ENCODE results near the gene NFE2L2.
"Not testable (repeated sequence)": the region's sequence is repeated elsewhere in the genome, so short reads cannot be mapped to it uniquely, and the experiment has no call there.

NFE2L2 gene

DNA sequence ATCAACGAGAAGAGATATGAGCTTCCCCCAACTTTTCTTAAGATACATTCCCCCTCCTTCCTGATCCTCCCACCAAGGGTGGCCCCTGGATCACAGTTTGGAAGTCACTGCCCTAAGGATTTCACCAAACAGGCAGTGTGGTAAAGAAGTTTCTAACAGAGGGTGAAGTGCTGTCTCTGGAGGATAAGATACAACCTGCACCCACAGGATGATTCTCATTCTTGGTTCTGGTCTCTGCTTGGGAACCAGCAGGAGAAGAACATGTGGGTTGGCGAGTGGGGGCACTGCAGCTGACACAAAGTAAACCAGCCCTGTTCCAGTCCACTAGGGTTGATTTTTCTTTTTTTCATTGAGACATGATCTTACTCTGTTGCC, 9.3 kb downstream of the NFE2L2 start:
- no peak for DNase-seq

DNA sequence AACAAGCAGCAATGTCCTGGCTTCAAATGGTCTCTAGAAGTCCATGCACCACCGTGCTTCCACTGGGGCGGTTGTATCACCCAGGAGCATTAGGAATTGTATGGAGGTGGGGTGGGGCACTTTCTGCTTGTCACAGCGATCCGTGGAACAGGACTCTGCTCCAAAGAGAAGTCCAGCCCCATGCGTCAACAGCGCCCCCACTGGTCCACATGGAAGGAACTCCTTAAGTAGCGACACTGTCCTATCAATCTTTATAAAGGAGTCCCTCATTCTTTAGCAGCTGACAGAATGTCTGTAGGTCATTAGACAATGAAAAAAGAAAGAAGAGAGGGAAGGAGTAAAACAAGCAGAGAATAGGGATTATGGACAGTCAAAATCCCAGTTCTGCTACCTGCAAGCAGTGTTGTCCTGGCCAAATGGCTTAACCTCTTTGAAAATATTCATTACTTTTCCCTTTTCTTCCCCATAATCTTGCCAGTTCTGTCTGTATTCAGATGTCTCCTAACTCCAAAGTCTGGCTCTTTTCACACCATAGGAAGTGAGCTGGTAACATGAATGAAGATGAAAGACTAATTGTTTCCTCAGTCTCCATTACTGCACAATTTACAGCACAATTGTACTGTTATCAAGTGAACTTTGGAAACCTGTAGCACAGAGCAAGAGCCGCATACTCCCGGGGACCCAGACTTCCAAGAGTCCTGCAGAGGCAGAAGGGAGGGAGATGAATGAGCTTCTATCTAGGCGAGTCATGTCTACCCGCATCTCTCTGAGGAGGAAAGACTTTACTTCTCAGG, 9.9 kb downstream of the NFE2L2 start:
- DNase-seq: peak in 1 of 2 experiments; percentile 28

DNA sequence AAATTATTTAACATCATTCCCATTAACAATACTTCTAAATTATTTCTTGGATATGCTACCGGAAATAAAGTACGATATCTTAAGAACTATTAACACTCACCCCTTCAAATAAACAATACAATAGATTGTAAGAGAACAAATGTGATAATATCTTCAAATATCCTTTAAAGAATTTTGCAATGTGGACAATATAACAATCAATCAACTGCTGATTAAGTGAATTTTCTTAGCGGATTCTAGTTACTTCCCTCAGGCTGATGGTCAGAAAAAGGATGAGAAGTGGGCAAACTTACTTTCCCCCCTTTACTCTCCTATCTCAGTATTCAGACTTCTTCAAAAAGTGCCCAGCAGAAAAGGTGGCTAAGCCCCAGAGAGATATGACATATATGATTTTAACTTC, 10.8 kb downstream of the NFE2L2 start:
- DNase-seq: no peak

DNA sequence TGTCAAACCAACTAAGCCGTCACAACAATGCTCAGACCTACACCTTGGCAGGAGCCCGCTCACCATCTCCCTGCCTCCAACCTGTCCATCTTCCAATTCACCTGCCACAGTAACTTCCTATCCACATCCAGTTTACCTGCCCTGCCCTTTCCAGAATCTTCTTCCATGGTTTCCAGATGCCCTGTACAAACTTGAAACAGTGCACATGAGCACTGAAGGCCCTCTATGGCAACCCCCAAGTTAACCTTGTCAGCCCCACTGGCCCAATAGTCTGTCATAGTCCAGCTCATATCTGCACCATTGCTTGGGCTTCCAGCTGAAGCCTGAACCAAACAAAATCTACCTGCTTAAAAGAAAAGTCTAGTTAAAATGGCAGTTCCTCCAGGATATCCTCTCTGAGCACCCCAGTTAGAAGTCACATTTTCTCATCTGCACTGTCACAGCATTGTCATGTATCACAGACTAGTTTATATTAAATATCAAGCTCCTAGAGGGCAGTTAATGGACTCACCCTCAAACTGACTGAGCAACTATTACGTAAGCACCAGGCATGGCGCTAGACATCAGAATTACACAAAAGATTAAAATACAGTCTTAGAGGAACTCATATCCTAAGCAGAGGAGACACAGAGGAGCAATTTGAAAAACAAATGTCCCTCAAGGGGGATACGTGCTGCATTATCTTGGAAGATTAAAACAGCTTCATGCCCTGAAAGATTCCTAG, 11.6 kb downstream of the NFE2L2 start:
- no peak for DNase-seq

DNA sequence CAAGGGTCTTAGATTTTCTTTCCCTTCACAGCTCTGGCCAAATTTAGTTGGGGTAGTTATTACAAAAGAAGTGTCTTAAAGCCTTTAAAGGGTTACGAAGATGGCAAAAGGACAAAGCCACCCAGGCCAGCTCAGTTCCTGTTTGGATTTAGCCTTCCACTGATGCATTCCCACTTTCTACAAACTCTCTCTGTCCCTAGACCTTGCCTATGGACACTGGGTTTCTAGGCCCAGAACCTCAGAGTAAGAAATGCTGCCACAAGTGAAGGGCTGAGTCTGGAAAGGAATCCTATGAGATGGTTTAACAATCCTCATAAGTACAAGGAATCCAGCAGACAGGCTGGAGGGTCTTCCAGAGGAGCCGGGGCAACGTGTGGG, 13.4 kb downstream of the NFE2L2 start:
- DNase-seq: no peak

DNA sequence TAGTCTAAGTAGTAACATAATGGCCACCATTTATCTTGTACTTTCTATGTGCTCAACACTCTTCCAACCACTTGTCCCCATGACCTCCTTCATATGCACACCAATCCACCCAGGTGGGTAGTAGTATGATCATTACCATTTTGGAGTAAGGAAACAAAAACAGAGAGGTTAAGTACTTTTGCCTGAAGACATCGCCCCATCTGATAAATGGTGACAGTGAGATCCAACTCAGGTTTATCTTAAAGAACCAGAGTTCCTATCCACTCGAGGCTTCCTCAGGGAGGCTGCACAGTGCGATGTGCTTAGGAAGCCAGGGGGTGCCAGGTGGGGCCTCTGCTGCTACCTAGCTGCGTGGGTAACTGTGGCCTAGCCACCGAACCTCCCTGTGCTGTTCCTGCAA, 14.1 kb downstream of the NFE2L2 start:
- DNase-seq: no peak

DNA sequence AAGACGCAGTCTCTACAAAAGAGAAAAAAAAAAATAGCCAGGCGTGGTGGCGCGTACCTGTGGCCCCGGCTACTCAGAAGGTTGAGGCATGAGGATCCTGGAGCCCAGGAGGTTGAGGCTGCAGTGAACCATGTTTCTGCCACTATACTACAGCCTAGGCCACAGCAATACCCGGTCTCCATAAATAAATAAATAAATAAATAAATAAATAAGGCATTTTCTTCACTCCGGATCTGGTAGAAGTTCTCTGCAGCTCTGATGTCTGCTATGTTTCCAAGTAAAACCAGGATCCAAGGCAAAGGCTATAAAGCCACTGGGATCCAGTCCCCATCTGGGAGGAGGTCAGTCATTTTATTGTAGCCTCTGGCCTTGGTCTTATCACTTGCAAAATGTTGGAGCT, 15.5 kb downstream of the NFE2L2 start:
- no peak for DNase-seq

DNA sequence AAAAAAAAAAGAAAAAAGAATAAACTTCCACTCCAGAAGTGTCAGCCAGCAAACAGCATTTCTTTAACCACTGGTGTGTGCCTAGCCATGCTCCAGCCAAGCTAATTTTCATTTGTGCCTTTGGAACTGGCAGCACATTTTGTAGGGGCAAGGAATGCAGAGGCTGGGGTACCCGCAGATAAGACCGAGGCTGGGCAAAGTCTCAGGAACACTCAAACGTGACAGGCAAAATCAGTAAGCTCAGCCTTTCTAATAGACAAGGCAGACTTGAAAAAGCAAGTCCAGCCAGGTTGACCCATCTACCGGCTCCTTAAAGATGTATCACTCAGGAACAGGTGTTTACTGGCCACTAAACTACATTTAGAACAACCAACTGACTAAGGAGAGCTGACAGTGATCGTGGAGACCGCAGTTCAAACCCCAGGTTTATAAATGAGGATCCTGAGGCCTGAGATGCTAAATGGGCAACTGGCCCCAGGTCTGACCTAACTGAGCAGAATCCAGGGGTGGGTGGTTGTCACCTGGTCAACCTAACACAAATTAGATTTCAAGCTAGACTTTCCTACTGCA, 16.7 kb downstream of the NFE2L2 start:
- DNase-seq: no peak

DNA sequence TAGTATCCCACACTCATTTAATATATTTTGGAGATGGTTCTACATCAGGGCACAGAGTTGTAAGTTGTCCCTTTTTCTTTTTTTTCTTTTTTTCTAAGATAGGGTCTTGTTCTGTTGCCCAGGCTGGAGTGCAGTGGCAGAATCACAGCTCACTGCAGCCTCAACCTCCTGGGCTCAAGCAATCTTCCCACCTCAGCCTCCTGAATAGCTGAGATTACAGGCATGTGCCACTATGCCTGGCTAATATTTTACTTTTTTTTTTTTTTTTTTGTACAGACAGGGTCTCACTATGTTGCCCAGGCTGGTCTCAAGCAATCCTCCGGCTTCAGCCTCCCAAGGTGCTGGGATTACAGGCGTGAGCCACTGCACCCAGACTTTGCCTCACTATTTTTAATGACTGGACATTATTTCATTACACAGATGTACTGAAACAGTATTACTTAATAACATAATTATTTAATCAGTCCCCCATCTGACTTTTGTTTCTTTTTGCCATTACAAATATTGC, 17.9 kb downstream of the NFE2L2 start:
- DNase-seq: not testable (repeated sequence)

DNA sequence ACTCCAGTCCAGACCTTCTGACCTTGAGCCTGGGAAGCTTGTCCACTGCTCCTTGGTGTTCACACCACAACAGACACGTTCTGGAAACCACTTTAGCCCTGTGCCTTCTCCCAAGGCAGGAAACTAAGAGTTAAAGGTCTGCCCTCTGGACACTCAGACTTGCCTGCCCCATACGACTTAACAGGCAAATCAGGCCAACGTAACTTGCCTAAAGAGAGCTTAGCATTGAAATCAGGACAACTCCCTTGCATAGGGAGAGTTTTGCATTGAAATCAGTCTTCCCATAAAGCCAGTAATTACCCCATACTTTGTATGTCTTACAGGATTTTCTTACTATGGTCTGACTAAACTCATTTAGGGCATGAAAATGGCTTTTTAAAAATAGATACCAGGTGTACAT, 18.5 kb downstream of the NFE2L2 start:
- DNase-seq: no peak

DNA sequence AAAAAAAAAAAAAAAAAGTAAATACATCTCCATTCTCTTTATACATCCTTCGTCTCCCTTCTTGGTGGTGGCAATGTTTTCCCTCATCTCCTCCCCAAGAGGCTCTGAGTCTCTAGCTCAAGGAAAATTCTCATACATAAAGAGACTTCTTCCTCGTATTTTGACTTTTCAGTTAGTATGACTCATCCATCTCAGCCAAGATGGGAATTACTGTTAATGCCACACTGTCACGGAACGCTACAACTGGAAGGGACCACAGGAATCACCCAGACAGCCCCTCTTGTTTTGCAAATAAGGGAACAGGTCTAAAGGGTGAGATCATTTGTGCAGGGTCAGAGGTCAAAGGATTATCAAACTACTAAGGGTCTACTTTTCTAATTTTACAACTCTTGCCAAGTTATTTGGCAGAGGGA, 19.5 kb downstream of the NFE2L2 start:
- no peak for DNase-seq

DNA sequence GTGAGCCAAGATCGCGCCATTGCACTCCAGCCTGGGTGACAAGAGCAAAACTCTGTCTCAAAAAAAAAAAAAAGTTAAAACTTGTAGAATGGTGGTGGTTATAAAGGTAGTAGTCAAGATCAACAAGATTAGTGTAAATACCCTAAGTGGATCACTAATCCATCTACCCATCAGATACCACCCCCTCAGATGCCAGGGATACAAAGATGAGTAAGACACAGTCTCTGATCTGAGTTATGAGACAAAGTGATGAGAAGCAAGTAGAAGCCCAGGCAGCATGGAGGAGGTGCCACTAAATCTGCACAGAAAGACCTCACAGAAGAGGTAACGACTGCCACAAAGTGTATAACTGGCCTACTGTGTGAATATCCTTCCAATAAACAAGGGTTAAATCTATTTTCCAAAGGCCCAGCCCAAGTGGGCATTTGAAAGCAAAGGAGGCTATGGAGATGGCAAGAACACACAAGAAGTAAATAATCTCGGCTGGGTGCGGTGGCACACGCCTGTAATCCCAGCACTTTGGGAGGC, 20.2 kb downstream of the NFE2L2 start:
- DNase-seq: no peak

DNA sequence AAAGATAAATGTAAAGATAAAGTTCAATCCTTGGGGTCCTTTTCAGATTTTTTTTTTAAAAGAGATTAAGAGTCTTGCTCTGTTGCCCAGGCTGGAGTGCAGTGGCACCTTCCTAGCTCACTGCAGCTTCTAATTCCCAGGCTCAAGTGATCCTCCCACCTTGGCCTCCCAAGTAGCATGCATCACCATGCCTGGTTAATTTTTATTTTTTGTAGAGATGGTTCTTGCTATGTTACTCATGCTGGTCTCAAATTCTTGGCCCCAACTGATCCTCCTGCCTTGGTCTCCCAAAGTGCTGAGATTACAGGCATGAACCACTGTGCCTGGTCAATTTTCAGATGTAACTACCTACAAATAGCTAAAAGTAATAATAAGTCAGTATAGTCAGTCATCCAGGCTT, 21.1 kb downstream of the NFE2L2 start:
- DNase-seq: no peak

DNA sequence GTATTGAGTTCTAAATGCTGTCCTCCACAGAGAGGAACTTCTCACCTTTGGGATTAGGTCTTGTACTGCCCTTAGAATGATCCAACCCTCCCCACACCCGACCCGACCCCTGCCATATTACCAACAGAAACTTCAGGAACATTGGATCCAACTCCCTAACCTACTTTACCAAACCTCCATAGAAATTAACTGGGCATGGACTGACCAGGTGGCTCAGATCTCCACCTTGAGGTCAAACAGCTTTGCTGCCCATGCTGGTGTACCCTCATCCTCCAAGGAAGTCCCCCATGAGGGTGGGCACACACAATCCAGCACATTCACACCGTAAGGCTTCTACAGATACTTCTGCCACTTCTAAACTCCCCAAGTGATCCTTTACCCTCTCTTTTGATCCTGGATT, 21.5 kb downstream of the NFE2L2 start:
- DNase-seq: no peak

DNA sequence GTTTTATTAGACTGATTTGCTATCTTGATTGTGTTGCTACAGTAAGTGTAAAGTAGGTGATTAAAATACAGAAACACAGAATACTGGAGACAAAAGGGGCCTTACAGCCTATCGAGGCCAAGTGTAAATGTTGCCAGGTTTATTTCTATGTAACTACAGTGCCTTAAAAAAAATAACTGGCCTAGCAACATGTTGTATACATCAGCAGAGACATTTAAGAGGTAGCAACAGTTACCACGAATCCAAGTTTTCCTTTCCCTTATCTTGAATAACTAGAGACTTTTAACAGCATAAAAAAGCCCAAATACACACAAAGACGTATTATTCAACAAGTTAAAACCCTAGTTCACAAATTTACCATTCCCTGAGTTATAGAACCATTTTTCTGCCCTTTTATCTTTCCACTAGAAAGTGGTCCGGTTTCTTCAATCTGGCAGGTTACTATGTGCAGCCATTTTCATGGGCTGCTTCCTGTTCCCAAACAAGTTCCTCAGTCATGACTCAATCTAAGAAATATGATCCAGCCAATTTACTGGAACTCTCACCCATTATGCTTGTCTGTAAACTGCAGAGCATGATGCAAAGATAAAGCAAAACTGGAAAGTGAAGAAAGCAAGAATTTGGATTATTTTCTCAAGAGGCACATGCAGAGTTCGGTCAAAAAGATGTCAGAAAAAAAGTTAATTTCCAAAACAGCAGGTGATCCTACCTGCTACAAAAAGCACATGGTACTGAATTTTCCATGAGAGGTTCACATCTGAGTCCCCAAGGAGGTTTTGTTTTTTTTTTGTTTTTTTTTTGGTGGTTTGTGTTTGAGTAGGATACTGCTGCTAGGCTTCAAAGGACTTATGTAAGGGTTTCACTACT, 22.2 kb downstream of the NFE2L2 start:
- no peak for DNase-seq

DNA sequence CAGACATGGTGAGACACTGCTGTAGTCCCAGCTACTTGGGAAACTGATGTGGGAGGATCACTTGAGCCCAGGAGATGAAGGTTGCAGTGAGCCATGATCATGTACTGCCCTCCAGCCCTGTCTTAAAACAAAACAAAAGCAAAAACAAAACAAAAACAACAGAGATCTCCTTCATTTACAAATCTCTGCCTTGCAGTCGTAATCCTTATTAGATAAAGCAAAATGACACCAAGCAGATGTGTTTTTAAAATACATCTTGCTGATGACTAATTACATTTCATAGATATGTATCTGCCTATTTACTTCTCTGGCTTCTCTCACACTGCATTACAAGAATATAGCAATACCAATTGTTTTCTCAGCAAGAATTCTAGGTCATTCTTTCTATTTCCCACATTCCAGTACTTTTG, 22.8 kb downstream of the NFE2L2 start:
- DNase-seq: no peak

DNA sequence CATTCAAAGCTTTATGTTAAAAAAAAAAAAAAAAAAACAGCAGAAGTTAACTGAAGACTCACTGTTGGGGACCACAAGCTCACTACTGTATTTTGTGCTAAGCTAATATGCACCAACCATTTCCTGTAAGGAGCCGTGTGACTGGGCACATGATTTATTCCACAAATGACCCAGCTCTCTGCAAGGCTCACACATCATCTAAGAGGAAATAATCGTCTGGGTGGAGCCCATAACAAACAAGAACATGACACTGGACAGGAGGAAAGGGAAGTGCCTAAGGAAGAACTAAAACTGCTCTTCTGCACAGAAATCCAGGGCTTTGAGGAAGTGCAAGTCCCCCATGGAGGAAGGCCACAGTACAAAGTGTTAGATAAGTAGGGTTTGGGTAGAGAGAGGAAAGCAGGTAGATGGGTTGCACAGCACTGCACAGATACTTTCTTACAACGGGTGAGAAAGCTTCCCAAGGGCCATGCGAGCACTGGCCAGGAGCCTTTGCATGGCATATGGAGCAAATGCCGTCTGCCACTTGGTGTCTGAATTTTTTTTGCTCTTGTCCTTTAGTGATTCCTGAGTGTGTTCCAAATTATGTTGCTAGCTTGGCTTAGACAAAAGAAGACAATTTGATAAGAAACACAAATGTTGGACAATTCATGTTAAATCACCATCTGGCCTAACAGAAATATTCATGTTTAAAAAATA, 24.4 kb downstream of the NFE2L2 start:
- DNase-seq: no peak

DNA sequence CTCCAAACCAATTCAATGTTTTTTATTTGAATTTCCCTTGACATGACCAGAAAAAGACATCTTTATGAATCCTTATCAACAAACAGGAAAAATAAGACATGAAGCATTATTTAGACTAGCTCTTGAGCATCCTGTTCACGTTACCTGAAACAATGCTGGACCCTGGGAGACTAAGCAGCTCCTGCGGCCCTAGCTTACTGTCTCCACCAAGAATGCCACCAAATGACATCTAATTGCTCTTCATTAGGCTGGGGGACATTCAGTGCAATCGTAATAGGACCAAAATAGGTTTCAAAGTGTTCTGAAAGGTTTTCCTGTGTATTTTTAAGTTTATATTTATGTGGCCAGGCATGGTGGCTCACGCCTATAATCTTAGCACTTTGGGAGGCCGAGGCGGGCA, 25.5 kb downstream of the NFE2L2 start:
- no peak for DNase-seq

DNA sequence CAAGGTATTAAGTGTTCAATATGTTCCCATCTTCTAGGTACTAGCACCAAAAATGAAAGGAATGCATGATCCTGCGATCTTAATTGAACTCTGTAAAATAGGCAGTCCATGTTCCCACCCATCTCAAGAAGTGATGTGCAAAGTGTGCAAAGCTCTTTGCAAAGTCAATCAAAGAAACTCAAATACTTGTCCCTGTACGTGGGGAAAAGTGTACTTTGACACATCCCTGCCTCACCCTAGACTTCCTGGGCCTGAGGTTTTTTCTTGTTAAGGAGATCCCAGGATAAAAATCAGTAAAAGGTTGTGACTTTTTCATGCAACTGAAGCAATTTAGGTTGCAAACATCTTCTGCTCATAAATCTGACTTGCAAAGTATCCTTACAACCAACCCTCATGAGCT, 26.6 kb downstream of the NFE2L2 start:
- DNase-seq: no peak

DNA sequence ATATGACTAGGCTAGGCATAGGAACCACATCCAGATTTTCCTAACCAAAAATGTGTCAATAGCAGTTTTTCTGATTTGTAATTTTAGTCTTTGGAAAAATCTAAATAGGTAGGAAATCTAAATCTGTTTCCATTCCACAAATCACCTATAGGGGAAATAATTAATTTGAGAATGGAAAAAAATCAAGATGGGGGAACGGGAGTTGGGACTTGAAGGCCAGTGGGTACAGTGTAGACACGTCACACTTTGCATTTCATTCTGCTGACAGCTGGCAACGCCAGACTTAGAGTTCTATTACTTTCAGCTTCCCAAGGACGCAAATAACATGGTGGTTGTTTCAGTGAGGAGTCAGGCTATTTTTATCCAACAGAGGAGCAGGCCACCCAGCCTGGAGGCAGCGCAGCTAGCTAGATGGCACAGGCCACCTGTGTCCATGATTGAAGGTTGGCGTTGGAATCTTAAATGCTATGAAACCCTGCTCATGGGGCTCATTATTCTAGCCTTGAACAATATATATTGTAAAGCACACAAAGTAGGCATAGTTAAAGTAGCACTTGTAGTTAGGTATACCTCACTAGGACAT, 28.6 kb downstream of the NFE2L2 start:
- no peak for DNase-seq

DNA sequence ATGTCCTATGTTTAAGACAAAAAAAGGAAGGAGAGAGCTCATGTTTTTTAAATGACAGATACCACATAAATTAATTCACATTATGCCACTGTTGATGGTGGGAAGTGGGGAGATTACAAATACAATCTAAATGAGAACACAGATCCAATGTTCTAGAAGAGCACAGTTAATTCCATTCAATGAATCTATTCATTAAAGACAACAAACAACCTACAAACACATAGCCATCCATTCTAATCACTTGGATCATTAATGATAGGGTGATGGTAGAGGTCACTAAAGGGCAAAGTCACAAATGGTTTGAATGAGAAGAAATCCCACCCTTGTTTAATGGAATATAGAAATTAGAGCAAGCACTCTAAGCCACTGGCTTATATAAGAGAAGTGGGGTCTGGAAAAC, 30.3 kb downstream of the NFE2L2 start:
- no peak for DNase-seq
